ENCODE measurements around the gene UCP2.

The UCP2 gene

DNA sequence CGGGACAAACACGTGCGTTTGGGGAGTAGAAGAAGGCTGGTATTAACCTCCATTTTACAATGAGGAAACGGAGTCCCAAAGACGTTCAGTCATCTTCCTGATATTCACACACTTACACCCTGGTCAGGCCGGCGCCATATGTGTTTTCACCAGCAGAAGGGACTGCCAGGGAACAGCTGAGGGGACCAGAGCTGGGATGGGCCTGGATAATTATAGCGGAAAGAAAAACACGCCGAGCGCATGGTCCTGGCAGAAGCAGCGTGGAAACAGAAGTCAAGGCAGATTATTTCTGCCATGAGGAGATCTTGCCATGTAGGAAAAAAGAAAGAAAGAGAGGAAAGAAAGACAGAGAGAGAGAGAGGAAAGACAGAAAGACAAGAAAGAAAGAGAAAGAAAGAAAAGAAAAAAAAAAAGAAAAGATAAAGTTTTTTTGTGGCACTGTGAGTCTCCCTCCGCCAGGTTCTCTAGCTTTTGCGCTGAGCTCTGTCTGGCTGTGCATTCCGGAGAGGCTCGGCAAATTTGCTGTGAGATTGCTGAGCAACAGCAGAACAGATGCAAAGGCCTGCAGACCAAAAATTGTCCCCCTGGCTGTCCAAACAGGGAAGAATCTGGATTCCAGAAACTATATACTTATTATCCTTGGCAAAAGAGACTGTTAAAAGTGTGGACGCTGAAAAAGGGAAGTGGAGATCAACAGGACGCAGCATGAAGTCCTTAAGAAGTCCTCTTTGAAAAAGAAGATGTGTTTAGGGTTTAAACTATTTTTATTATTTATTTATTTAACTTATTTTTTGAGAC lies 1.3 kb upstream of the UCP2 start:
- Histone ChIP-seq H3K27ac (ENCODE audit: insufficient read depth in 1 of 2, low read depth in 1 of 2, low read length in 2 of 2, poor library complexity in 1 of 2, severe bottlenecking in 2 of 2) (peak overlapping the region; percentile 93 to 97), H3K36me3 (ENCODE audit: control insufficient read depth in 4 of 4, insufficient read depth in 4 of 4, low read length in 3 of 4) (peaks cover 0 to 23% (median 10%) of the 10 kb centered on the region in 4 experiments), H3K9me3 (ENCODE audit: control extremely low read depth in 1 of 5, control insufficient read depth in 4 of 5, insufficient read depth in 2 of 5, low read depth in 1 of 5, low read length in 4 of 5) (no peaks in the 10 kb centered on the region), H3K4me1 (ENCODE audit: control extremely low read depth in 1 of 4, control insufficient read depth in 4 of 4, insufficient read depth in 4 of 4, low read length in 3 of 4) (peaks cover 14 to 53% (median 46%) of the 10 kb centered on the region in 4 experiments), H3K27me3 (replicated peaks in 2 of 5; ENCODE audit: control insufficient read depth in 4 of 5, insufficient read depth in 5 of 5, low read length in 4 of 5) (no peaks in the 10 kb centered on the region), H3K4me3 (ENCODE audit: control insufficient read depth in 1 of 7, extremely low read depth in 1 of 7, insufficient read depth in 4 of 7, low read depth in 2 of 7, low read length in 6 of 7) (peak overlapping the region in 4 of 7 experiments; percentile 48 to 93 (median 72))
- peak in 2 of 3 donors; percentile 77 to 78 for DNase-seq
- 84% methylated on average over 9 of the region's 18 CpGs for WGBS (ENCODE audit: insufficient coverage)
- ChIA-PET CTCF (interaction anchor here (0.9 to 1.2 kb wide), 2 partner anchors 11 to 21 kb away, joined by 3 to 4 read pairs; no protein-coding TSS in a partner anchor), POLR2A (interaction anchor here (0.5 to 3.2 kb wide), 3 partner anchors 11 to 121 kb away, joined by 4 to 14 read pairs (median 13); no protein-coding TSS in a partner anchor)

DNA sequence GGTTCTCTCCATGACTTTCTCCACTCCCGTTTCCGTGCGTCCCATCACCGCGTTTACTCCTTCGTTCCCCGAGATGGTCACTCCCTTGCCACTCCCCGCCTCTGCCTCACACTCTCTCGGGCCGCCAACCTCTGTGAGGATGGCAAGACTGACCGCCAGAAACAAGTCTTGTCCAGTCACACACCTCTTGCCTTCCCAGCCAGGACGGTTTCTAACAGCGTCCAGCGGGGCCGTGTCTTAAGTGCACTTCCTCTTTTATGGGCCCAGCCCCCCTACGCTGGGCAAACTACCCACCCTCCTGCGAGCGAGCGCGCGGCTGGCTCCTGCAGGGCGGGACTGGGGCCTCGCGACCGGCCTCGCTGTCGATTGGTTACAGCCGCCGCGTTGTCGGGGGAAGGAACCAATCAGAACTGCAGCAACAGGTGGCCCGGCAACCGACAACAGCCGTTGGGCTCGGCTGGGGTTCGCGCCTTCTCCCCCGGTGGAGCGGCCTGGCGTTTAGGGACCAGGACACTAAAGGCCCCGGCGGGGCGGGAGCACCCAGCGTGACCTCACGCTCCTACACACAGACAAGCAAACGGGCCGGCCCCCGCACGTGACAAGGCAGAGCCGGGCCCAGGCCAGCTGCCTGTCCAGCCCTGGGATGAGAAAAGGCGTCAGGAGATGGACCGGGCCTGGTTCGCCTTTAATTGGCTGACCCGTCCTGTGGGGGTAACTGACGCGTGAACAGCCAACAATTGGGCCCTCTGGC lies 522 bp upstream of the UCP2 start:
- peak; percentile 97 to 99 (median 99) for DNase-seq
- peak overlapping the region; percentile 75 to 93 (median 87) for H3K4me3 ChIP-seq (ENCODE audit: control insufficient read depth in 1 of 7, extremely low read depth in 1 of 7, insufficient read depth in 4 of 7, low read depth in 2 of 7, low read length in 6 of 7)
- H3K4me1 ChIP-seq (ENCODE audit: control extremely low read depth in 1 of 4, control insufficient read depth in 4 of 4, insufficient read depth in 4 of 4, low read length in 3 of 4): peaks cover 18 to 57% (median 51%) of the 10 kb centered on the region in 4 experiments
- CTCF ChIA-PET: interaction anchor here (0.9 to 3.1 kb wide), 3 partner anchors 10 to 32 kb away, joined by 3 to 15 read pairs (median 5); no protein-coding TSS in a partner anchor
- H3K27me3 ChIP-seq (replicated peaks in 2 of 5; ENCODE audit: control insufficient read depth in 4 of 5, insufficient read depth in 5 of 5, low read length in 4 of 5): no peaks in the 10 kb centered on the region
- WGBS (ENCODE audit: insufficient coverage): 2% methylated on average over 52 of the region's 56 CpGs
- no peaks in the 10 kb centered on the region for H3K9me3 ChIP-seq (ENCODE audit: control extremely low read depth in 1 of 5, control insufficient read depth in 4 of 5, insufficient read depth in 2 of 5, low read depth in 1 of 5, low read length in 4 of 5)
- H3K36me3 ChIP-seq (ENCODE audit: control insufficient read depth in 4 of 4, insufficient read depth in 4 of 4, low read length in 3 of 4): peaks cover 2 to 31% (median 17%) of the 10 kb centered on the region in 4 experiments
- peak overlapping the region; percentile 93 to 97 for H3K27ac ChIP-seq (ENCODE audit: insufficient read depth in 1 of 2, low read depth in 1 of 2, low read length in 2 of 2, poor library complexity in 1 of 2, severe bottlenecking in 2 of 2)
- POLR2A ChIA-PET: interaction anchor here (0.6 to 3.2 kb wide), 7 partner anchors 12 to 116 kb away, joined by 3 to 14 read pairs (median 6); no protein-coding TSS in a partner anchor

DNA sequence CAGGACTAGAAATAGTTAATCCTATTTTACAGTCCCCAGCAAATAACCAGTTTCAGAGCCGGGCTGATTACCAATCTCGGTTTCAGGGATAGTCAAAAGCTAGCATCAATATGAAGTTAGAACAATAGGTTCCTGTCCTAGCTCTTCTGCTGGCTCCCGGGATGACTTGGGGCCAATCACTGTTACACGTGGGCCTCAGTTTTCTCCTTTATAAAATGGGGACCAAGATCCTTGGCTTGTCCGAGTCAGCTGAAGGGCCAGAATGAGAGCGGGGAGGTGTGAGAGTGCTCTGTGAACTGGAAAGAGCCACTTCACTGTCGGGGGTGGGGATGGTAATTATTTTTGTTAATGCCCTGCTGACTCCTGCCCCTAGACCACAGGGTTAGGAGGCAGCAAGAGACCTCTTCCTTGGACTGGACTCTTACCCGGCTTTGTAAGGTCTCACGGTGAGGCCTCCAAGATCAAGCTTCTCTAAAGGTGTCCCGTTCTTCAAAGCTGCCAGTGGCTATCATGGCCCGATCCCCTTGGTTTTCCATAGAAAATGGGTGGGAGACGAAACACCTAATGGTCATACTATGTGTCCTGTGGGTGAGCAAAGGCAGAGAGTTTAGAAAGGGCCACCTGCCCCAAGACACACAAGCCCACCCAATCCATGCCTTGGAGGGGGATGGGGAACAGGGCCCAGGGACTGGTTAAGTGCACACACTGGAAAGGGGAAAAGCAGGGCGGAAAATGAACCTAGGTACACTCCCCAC lies 1.4 kb downstream of the UCP2 start:
- Histone ChIP-seq H3K27ac (ENCODE audit: insufficient read depth in 1 of 2, low read depth in 1 of 2, low read length in 2 of 2, poor library complexity in 1 of 2, severe bottlenecking in 2 of 2) (peak overlapping the region; percentile 93 to 97), H3K9me3 (ENCODE audit: control extremely low read depth in 1 of 5, control insufficient read depth in 4 of 5, insufficient read depth in 2 of 5, low read depth in 1 of 5, low read length in 4 of 5) (no peaks in the 10 kb centered on the region), H3K27me3 (replicated peaks in 2 of 5; ENCODE audit: control insufficient read depth in 4 of 5, insufficient read depth in 5 of 5, low read length in 4 of 5) (no peaks in the 10 kb centered on the region), H3K4me3 (ENCODE audit: control insufficient read depth in 1 of 7, extremely low read depth in 1 of 7, insufficient read depth in 4 of 7, low read depth in 2 of 7, low read length in 6 of 7) (peak overlapping the region; percentile 75 to 93 (median 87)), H3K4me1 (ENCODE audit: control extremely low read depth in 1 of 4, control insufficient read depth in 4 of 4, insufficient read depth in 4 of 4, low read length in 3 of 4) (peaks cover 18 to 69% (median 53%) of the 10 kb centered on the region in 4 experiments), H3K36me3 (ENCODE audit: control insufficient read depth in 4 of 4, insufficient read depth in 4 of 4, low read length in 3 of 4) (peaks cover 19 to 50% (median 36%) of the 10 kb centered on the region in 4 experiments)
- CTCF ChIA-PET: interaction anchor here (0.8 to 3.4 kb wide), 9 partner anchors 11 to 52 kb away, joined by 3 to 15 read pairs (median 5); no protein-coding TSS in a partner anchor
- 95% methylated on average over 8 of the region's 13 CpGs for WGBS (ENCODE audit: insufficient coverage)
- DNase-seq: no peak
- POLR2A ChIA-PET: interaction anchor here (0.8 to 2.9 kb wide), 2 partner anchors 8 to 11 kb away, joined by 4 to 13 read pairs; no protein-coding TSS in a partner anchor

DNA sequence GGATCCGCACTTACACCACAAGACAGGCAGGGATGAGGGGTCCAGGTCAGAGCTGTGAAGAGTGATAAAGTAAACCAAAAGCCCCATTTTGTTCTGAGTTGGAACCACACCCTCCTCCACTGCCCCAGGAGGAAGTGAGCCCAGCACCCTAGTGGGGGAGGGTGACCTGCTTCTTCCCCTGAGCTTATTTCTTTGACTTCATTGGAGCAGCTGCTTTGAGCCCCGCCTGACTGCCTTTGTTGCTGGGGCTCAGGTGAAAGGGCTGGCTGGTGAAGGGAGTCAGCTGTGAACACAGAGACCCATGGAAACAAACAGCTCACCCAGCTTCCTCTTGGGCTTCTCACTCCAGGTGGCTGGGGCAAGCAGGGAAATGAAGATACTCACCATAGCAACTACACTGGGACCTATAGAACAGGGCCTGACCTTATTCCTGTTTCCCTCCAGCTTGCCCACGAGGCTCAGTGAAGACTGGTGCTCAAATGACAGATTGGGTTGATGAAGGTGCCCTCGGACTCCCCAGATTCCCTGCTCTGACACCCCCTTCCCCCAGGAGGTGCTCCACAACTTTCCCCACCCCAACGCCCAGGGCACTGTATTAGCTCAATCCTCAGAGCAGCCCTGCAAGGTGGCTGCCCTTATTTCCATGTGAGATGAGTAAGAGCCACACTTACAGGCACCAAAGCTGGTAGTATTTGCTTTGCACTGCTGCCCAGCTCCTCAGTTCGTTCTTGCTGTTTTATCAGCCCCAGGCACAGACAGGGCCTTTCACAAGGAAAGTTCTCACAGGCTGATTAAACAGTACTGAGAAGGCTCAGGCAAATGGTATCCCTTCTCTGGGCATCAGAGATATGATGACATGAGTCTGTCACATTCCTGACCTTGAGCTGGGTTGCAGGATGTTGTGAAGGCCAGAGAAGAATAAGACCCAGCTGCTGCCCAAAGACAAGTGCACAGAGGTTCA lies 2.4 kb downstream of the UCP2 start:
- Histone ChIP-seq H3K36me3 (ENCODE audit: control insufficient read depth in 4 of 4, insufficient read depth in 4 of 4, low read length in 3 of 4) (peaks cover 24 to 60% (median 42%) of the 10 kb centered on the region in 4 experiments), H3K4me3 (ENCODE audit: control insufficient read depth in 1 of 7, extremely low read depth in 1 of 7, insufficient read depth in 4 of 7, low read depth in 2 of 7, low read length in 6 of 7) (peak overlapping the region in 6 of 7 experiments; percentile 75 to 93 (median 88)), H3K9me3 (ENCODE audit: control extremely low read depth in 1 of 5, control insufficient read depth in 4 of 5, insufficient read depth in 2 of 5, low read depth in 1 of 5, low read length in 4 of 5) (no peaks in the 10 kb centered on the region), H3K4me1 (ENCODE audit: control extremely low read depth in 1 of 4, control insufficient read depth in 4 of 4, insufficient read depth in 4 of 4, low read length in 3 of 4) (peaks cover 18 to 74% (median 53%) of the 10 kb centered on the region in 4 experiments), H3K27ac (ENCODE audit: insufficient read depth in 1 of 2, low read depth in 1 of 2, low read length in 2 of 2, poor library complexity in 1 of 2, severe bottlenecking in 2 of 2) (peak overlapping the region; percentile 59 to 97), H3K27me3 (replicated peaks in 2 of 5; ENCODE audit: control insufficient read depth in 4 of 5, insufficient read depth in 5 of 5, low read length in 4 of 5) (no peaks in the 10 kb centered on the region)
- CTCF ChIA-PET: interaction anchor here (0.7 to 3.4 kb wide), 16 partner anchors 10 to 54 kb away, joined by 3 to 15 read pairs (median 4); no protein-coding TSS in a partner anchor
- POLR2A ChIA-PET: interaction anchor here (0.6 to 1.1 kb wide), 3 partner anchors 11 to 30 kb away, joined by 3 to 5 read pairs (median 3); no protein-coding TSS in a partner anchor
- 41% methylated on average over 4 of the region's 6 CpGs for WGBS (ENCODE audit: insufficient coverage)
- DNase-seq: peak; percentile 78 to 97 (median 93)

DNA sequence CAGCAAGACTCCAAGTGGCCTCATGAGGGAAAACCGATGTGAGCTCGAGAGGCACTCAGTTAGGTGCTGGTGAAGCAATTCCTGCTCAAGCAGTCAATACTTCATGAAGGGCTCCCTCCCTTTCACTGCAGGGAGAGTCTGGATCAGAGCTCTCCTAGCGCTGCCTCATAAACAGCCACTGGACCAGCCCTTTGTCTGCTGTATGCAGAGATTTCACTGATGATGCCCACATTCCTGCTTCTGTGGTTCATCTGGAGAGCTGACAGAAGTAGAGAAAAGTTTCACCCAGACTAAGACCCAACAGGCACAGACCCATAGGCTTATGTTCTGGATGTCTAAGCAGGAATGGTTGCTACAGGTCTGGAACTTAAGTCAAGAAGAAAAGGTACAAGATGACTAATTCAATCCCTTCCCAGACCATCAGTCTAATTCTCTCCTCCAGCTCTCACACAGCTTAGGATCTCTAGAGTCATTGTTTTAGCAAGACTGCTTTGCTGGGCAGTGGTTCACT lies 4.0 kb downstream of the UCP2 start:
- Histone ChIP-seq H3K4me3 (ENCODE audit: control insufficient read depth in 1 of 7, extremely low read depth in 1 of 7, insufficient read depth in 4 of 7, low read depth in 2 of 7, low read length in 6 of 7) (peak overlapping the region in 2 of 7 experiments; percentile 14 to 93), H3K9me3 (ENCODE audit: control extremely low read depth in 1 of 5, control insufficient read depth in 4 of 5, insufficient read depth in 2 of 5, low read depth in 1 of 5, low read length in 4 of 5) (no peaks in the 10 kb centered on the region), H3K27me3 (replicated peaks in 2 of 5; ENCODE audit: control insufficient read depth in 4 of 5, insufficient read depth in 5 of 5, low read length in 4 of 5) (no peaks in the 10 kb centered on the region), H3K4me1 (ENCODE audit: control extremely low read depth in 1 of 4, control insufficient read depth in 4 of 4, insufficient read depth in 4 of 4, low read length in 3 of 4) (peaks cover 16 to 78% (median 52%) of the 10 kb centered on the region in 4 experiments), H3K27ac (ENCODE audit: insufficient read depth in 1 of 2, low read depth in 1 of 2, low read length in 2 of 2, poor library complexity in 1 of 2, severe bottlenecking in 2 of 2) (peak overlapping the region in 1 of 2 experiments; percentile 97), H3K36me3 (ENCODE audit: control insufficient read depth in 4 of 4, insufficient read depth in 4 of 4, low read length in 3 of 4) (peaks cover 27 to 74% (median 49%) of the 10 kb centered on the region in 4 experiments)
- 97% methylated on average over 3 of the region's 3 CpGs for WGBS (ENCODE audit: insufficient coverage)
- ChIA-PET POLR2A (interaction anchor here (0.6 to 1.0 kb wide), 2 partner anchors 89 to 1253 kb away, joined by 3 to 4 read pairs; no protein-coding TSS in a partner anchor), CTCF (interaction anchor here (1.0 to 3.4 kb wide), 7 partner anchors 8 to 49 kb away, joined by 3 to 15 read pairs (median 5); no protein-coding TSS in a partner anchor)
- DNase-seq: no peak
